Bronchial epithelial cell (primary cell): ENCODE results near the gene PDCD10. TPM values are rescaled to one million over a fixed set of nuclear protein-coding genes. Genes with fewer than 3 reads are reported as not detected.

ENCODE experiments used
- DNase-seq: peaks from one replicate; pipeline ENCODE4 v3.0.0-alpha.2; 2010; ENCODE audit warnings: low read depth
- FAIRE-seq: peaks from 2 replicates; lab custom pipeline; 2011; peaks lifted over from hg19 to GRCh38; lab: Jason Lieb, UNC
- H3K27me3 ChIP-seq: 2 replicates; pipeline ENCODE4 v1.5.1; 2011; ENCODE audit warnings: low read length; ENCODE audit not compliant: control insufficient read depth, insufficient read depth
- H3K36me3 ChIP-seq: 2 replicates; pipeline ENCODE4 v1.5.1; 2011; ENCODE audit warnings: low read length; ENCODE audit not compliant: control insufficient read depth, insufficient read depth
- H3K4me3 ChIP-seq: 2 replicates; pipeline ENCODE4 v1.5.1; 2011; ENCODE audit warnings: mild to moderate bottlenecking, low read depth, low read length, control low read depth
- total RNA-seq: library from RNA; depleted of rRNA; stranded (reverse); fragments of >200 nt; gene quantifications from 2 replicates; pipeline ENCODE4 v1.2.1, GENCODE V29; 2014
- TF ChIP-seq, protein P1 (sequence below): IDR thresholded peaks from 2 replicates; pipeline ENCODE4 v1.5.1; 2011; ENCODE audit warnings: mild to moderate bottlenecking, moderate library complexity, low read length, control low read depth, inconsistent platforms; ENCODE audit not compliant: insufficient read depth, severe bottlenecking

The PDCD10 gene
- total RNA-seq, 1 donor from 2014 or later: 83.2 TPM

DNA sequence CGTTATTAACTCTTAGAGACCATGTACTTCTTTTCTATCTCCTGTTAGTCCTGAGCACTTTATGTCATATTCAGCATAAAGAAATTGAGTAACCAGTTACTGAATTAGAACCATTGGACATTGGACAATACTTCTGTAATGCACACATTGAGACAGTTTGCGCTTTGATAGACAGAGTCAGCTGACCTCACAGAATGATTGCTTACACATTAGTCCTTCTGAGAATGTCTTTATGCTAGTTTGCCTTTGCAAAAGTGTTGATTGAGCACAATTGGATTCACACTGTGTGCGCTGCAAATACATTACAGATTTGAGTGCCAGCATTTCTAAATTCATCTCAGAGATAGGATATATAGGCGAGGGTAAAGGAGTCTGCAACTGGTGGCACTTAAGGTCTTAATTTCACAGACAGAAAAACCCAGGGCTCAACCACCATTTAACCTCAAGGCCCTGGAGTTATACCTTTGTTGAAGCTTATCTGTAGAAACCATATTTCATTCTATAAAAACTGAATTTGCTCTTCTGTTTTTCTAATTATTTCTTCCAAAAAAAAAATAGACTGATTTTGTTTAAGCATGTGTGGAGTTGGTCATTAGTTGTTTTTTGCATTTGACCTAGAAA lies 4.6 kb upstream of the PDCD10 start:
- H3K27me3 ChIP-seq: no peaks in the 10 kb centered on the region
- H3K4me3 ChIP-seq: no peak overlapping the region
- no peak for FAIRE-seq
- DNase-seq: no peak
- TF ChIP-seq, protein P1, sequence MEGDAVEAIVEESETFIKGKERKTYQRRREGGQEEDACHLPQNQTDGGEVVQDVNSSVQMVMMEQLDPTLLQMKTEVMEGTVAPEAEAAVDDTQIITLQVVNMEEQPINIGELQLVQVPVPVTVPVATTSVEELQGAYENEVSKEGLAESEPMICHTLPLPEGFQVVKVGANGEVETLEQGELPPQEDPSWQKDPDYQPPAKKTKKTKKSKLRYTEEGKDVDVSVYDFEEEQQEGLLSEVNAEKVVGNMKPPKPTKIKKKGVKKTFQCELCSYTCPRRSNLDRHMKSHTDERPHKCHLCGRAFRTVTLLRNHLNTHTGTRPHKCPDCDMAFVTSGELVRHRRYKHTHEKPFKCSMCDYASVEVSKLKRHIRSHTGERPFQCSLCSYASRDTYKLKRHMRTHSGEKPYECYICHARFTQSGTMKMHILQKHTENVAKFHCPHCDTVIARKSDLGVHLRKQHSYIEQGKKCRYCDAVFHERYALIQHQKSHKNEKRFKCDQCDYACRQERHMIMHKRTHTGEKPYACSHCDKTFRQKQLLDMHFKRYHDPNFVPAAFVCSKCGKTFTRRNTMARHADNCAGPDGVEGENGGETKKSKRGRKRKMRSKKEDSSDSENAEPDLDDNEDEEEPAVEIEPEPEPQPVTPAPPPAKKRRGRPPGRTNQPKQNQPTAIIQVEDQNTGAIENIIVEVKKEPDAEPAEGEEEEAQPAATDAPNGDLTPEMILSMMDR: no peak
- no peaks in the 10 kb centered on the region for H3K36me3 ChIP-seq

DNA sequence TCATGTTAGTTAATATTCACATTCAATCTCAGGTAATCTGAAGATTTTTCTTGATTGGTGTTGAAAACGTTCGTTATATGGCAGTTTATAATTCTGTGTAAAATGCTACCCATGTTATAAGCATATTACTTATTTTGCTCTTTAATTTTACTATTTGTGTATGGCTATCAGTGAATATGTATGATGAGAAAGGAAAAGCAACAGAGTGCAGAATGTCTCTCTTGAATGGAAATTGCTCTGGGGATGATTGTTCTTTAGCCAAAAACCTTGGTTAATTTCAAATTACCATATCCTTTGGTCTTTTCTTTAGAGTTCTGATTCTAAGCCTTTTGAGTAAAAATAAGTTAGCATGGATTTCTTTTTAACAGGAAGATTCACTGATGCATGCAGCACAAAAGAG lies 3.3 kb upstream of the PDCD10 start:
- H3K36me3 ChIP-seq: no peaks in the 10 kb centered on the region
- H3K27me3 ChIP-seq: no peaks in the 10 kb centered on the region
- DNase-seq: no peak
- FAIRE-seq: no peak
- TF ChIP-seq, protein P1: no peak
- H3K4me3 ChIP-seq: no peak overlapping the region

DNA sequence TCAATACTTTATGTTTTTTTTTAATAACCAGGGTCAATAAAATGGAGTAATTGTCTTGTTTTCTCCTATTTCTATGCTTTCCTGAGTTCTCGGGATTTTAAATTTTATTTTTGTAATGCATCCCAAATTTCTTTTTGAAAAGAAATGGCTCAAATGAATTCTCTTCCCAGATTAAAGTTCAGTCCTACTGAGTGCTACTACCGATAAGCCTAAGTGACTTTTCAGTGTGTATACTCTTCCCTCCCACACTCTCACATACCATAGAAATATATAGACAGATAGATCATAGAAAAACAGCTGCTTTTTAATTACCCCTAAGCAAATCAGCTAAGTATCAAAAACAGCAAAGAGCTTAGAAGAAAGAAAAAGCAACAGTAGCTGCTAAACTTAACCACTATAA lies 2.3 kb upstream of the PDCD10 start:
- TF ChIP-seq, protein P1: no peak
- no peak overlapping the region for H3K4me3 ChIP-seq
- no peak for DNase-seq
- H3K36me3 ChIP-seq: no peaks in the 10 kb centered on the region
- H3K27me3 ChIP-seq: no peaks in the 10 kb centered on the region
- FAIRE-seq: no peak

DNA sequence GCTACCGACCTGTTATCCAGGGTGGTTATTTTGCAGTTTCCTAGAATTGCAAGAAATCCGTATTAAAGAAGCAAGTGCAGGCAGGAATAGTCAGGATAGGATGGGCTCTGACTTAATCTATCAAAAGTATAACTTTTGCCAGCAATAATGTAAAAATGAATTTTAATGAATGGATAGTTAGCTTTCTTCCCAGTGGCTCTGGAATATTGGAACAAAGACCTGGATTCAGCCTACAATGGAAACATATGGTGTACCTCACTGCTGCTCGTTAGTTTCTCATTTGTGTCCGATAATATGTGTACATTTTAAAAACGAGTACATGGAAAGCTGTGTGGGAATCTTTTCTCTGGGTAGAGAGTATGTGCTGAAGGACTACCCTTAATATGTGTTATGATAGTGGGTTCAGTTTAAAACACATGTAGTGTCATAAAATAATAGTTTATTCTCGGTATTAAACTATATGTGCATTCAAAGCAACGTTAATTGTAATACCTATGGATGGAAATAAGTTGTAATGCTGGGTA lies 1.6 kb upstream of the PDCD10 start:
- FAIRE-seq (no peak), DNase-seq (no peak)
- H3K36me3 ChIP-seq: no peaks in the 10 kb centered on the region
- peak overlapping the region; percentile 85 for H3K4me3 ChIP-seq
- TF ChIP-seq, protein P1: no peak
- H3K27me3 ChIP-seq: no peaks in the 10 kb centered on the region

DNA sequence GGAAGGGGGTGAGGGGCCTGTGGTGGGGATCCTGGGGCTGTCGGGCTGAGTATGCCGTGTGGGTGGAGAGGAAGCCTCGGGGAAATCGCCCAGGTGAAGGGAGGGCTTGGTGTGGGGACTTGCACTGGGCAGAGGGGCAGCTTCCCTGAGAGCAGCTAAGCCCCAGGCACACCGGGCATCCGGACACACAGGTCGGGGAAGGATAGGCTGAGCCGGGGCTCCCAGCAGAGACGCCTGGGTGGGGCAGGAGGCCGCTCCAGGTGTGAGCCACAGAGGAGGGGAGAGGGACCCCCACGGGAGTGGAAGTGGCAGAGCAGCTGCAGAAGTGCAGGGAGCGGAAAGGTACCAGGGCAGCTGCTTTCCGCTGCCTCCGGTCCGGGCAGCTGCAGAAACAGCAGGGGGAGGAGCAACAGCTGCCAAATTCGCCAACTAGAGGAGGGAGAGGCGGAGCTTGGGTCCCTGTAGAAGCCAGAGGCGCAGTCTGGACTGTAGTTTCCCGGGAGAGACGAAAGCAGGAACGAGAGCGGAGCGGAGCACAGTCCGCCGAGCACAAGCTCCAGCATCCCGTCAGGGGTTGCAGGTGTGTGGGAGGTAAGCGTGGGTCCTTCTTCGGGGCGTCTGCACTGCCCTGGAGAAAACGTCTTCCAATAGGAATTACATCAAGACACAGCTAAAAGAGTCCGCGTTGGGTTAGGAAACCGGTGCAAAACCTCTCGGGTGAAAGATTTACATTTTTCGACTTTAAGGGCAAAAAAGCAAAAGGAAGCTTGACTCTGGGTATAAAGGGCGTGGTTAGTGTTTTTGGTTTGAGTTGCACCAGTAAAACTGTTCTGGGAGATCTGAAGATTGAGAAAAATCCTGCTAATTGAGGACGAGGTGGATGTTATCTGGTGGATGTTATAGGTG lies 794 bp upstream of the PDCD10 start, which contains the start of gene SERPINI1:
Gene SERPINI1 (plus strand): TSS at position 489 of the 906 bp plus-strand sequence. CDS start 53,408 bp downstream, outside the sequence.
- TF ChIP-seq, protein P1: no peak
- FAIRE-seq: no peak
- Histone ChIP-seq H3K4me3 (peak within 1 kb of the TSS; percentile 85), H3K36me3 (no peaks in the 10 kb centered on the region), H3K27me3 (no peaks in the 10 kb centered on the region)
- DNase-seq: peak; percentile 94
